PC-3 (cell line): ENCODE results near the gene ROBO2. TPM values are rescaled to one million over a fixed set of nuclear protein-coding genes. Genes with fewer than 3 reads are reported as not detected.

Source experiments
- ATAC-seq: fragments of 200-7000 bp; cut with Tn5 transposase; 2 replicates; pipeline ENCODE4 v1.9.1; 2020; ENCODE audit warnings: mild to moderate bottlenecking, moderate library complexity
- BruUV-seq: library from RNA; stranded (reverse); fragments of 400-500 nt; replicated peaks from 2 replicates; lab custom pipeline; 2021; lab: Mats Ljungman, UMichigan
- CTCF ChIA-PET: fragments of 300-600 bp; sonication (Branson Sonifier 250); formaldehyde crosslinking; loops from one replicate; lab custom pipeline; 2022; ENCODE audit warnings: antibody characterized with exemption; lab: Charles Lee
- POLR2A ChIA-PET: fragments of 300-600 bp; sonication (Branson Sonifier 250); formaldehyde crosslinking; loops from one replicate; lab custom pipeline; 2022; ENCODE audit warnings: antibody characterized with exemption; ENCODE audit not compliant: unreplicated experiment; lab: Charles Lee
- DNase-seq: peaks from one replicate; pipeline ENCODE4 v3.0.0-alpha.2; 2015
- H2AFZ ChIP-seq: fragments of 300-600 bp; sonication (generic); 2 replicates; pipeline ENCODE4 v1.6.0; 2016; ENCODE audit warnings: antibody characterized with exemption, low read length
- H3F3A ChIP-seq: fragments of 300-600 bp; sonication (generic); one replicate; pipeline ENCODE4 v1.6.0; 2017; ENCODE audit warnings: antibody characterized with exemption, low read length, control low read depth, mild to moderate bottlenecking; ENCODE audit not compliant: unreplicated experiment
- H3K27ac ChIP-seq: fragments of 300-600 bp; sonication (generic); 2 replicates; pipeline ENCODE4 v1.5.1; 2016; ENCODE audit warnings: mild to moderate bottlenecking, low read length
- H3K27me3 ChIP-seq: fragments of 300-600 bp; sonication (generic); 2 replicates; pipeline ENCODE4 v1.6.1; 2016; ENCODE audit warnings: low read length, mixed read lengths
- H3K36me3 ChIP-seq: fragments of 300-600 bp; sonication (generic); 2 replicates; pipeline ENCODE4 v1.6.1; 2016; ENCODE audit warnings: low read depth, mixed run types, low read length, mixed read lengths
- H3K4me1 ChIP-seq: fragments of 300-600 bp; sonication (generic); 2 replicates; pipeline ENCODE4 v1.5.1; 2016; ENCODE audit warnings: low read length; ENCODE audit not compliant: insufficient read depth
- H3K4me2 ChIP-seq: fragments of 300-600 bp; sonication (generic); 2 replicates; pipeline ENCODE4 v1.6.0; 2016; ENCODE audit warnings: low read length
- H3K4me3 ChIP-seq: fragments of 300-600 bp; sonication (generic); 2 replicates; pipeline ENCODE4 v1.5.1; 2016; ENCODE audit warnings: mild to moderate bottlenecking, low read length, mixed read lengths
- H3K79me2 ChIP-seq: fragments of 300-600 bp; sonication (generic); 2 replicates; pipeline ENCODE4 v1.6.1; 2017; ENCODE audit warnings: low read length, mixed read lengths
- H3K9ac ChIP-seq: fragments of 300-600 bp; sonication (generic); 2 replicates; pipeline ENCODE4 v1.6.0; 2016; ENCODE audit warnings: mild to moderate bottlenecking, low read length
- H3K9me2 ChIP-seq: fragments of 300-600 bp; sonication (generic); replicated peaks from 2 replicates; pipeline ENCODE4 v1.6.1; 2016; ENCODE audit warnings: mixed run types, low read length, mixed read lengths
- H3K9me3 ChIP-seq: fragments of 300-600 bp; sonication (generic); 2 replicates; pipeline ENCODE4 v1.6.1; 2016; ENCODE audit warnings: low read length, mixed read lengths
- H4K20me1 ChIP-seq: fragments of 300-600 bp; sonication (generic); 2 replicates; pipeline ENCODE4 v1.6.1; 2016; ENCODE audit warnings: low read length, mixed read lengths
- EZH2 ChIP-seq: fragments of 300-600 bp; sonication (generic); IDR thresholded peaks from one replicate; pipeline ENCODE4 v1.6.1; 2017; ENCODE audit warnings: antibody characterized with exemption, mild to moderate bottlenecking, low read length; ENCODE audit not compliant: unreplicated experiment
- EZH2phosphoT487 ChIP-seq: fragments of 300-600 bp; sonication (generic); IDR thresholded peaks from 2 replicates; pipeline ENCODE4 v1.6.1; 2018; ENCODE audit warnings: mild to moderate bottlenecking, antibody characterized with exemption, low read length, borderline replicate concordance
- intact Hi-C: fragments of 100-400 bp; cut with micrococcal nuclease; formaldehyde crosslinking; loops from 2 replicates; pipeline ENCODE4 v1.9.0; 2023
- total RNA-seq: library from RNA; depleted of rRNA; stranded (reverse); fragments of >200 nt; gene quantifications from 2 replicates; pipeline ENCODE4 v1.2.3, GENCODE V29; 2014
- TF ChIP-seq, protein P1 (sequence below): fragments of 300-600 bp; sonication (generic); conservative IDR thresholded peaks from 2 replicates; pipeline ENCODE4 v1.5.1; 2017; ENCODE audit warnings: antibody characterized with exemption, low read depth, mild to moderate bottlenecking, low read length

Gene ROBO2
- total RNA-seq, 1 experiment from 2014 or later: not detected

DNA sequence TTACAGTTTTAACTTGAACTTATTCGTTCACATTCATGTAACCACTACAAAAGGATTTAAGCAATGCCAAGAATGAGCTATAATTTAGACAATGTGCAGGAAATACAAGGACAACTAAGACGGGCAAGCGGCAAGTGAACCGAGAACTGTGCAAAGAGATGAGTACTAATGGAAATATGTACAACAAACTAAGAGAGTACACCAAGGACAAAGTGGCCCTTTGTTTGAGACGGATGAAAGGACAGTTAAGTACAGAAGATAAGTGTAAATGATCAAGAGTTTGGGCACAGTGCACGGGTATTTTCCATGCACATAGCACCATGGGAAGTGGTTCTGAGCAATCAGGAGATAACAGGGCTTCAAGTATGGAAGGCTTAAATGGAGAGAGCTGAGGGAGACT, 281.7 kb downstream of the ROBO2 start:
- peak overlapping the region; percentile 73 for H2AFZ ChIP-seq
- no TSS peak for BruUV-seq
- DNase-seq (peak; percentile 52), ATAC-seq (peak; percentile 70)
- no peak overlapping the region for H3K9ac ChIP-seq
- intact Hi-C loops: loop anchor here (10.0 kb wide), 2 partner anchors 753 to 883 kb away; no protein-coding TSS in a partner anchor
- H3K27me3 ChIP-seq: peaks cover 18% of the 10 kb centered on the region
- no peak overlapping the region for H3K27ac ChIP-seq
- no peaks in the 10 kb centered on the region for H3K9me2 ChIP-seq
- TF ChIP-seq EZH2 (no peak), EZH2phosphoT487 (no peak)
- TF ChIP-seq, protein P1, sequence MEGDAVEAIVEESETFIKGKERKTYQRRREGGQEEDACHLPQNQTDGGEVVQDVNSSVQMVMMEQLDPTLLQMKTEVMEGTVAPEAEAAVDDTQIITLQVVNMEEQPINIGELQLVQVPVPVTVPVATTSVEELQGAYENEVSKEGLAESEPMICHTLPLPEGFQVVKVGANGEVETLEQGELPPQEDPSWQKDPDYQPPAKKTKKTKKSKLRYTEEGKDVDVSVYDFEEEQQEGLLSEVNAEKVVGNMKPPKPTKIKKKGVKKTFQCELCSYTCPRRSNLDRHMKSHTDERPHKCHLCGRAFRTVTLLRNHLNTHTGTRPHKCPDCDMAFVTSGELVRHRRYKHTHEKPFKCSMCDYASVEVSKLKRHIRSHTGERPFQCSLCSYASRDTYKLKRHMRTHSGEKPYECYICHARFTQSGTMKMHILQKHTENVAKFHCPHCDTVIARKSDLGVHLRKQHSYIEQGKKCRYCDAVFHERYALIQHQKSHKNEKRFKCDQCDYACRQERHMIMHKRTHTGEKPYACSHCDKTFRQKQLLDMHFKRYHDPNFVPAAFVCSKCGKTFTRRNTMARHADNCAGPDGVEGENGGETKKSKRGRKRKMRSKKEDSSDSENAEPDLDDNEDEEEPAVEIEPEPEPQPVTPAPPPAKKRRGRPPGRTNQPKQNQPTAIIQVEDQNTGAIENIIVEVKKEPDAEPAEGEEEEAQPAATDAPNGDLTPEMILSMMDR: no peak
- no peaks in the 10 kb centered on the region for H3K79me2 ChIP-seq
- H3K4me1 ChIP-seq: peaks cover 11% of the 10 kb centered on the region
- no peaks in the 10 kb centered on the region for H3K36me3 ChIP-seq
- H3K9me3 ChIP-seq: no peaks in the 10 kb centered on the region
- POLR2A ChIA-PET: interaction anchor here (0.5 kb wide), 1 partner anchor 1321 kb away, joined by 3 read pairs; no protein-coding TSS in a partner anchor
- peaks cover 5% of the 10 kb centered on the region for H3F3A ChIP-seq
- no peaks in the 10 kb centered on the region for H4K20me1 ChIP-seq
- no peak overlapping the region for H3K4me3 ChIP-seq
- CTCF ChIA-PET: no interaction called here
- peak overlapping the region; percentile 16; the same call in 1 of the 2 replicates for H3K4me2 ChIP-seq

DNA sequence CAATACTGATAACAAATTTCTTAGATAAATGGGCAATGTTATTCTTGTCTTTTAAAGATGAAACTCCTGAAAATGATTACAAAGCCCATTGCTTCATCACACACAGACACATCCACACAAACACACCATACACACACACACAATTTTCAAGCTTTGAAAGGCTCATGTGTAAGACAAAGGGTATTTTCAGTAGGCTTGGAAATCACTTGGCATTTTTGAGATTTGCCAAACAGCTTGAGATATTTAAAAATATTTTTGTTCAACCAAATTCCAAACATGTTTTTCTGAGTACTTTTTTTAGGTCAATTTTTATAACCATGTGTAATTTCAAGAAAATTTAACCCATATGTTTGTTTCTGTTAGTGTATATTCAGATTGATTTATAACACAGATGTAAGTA, 283.7 kb downstream of the ROBO2 start:
- H2AFZ ChIP-seq: no peak overlapping the region

DNA sequence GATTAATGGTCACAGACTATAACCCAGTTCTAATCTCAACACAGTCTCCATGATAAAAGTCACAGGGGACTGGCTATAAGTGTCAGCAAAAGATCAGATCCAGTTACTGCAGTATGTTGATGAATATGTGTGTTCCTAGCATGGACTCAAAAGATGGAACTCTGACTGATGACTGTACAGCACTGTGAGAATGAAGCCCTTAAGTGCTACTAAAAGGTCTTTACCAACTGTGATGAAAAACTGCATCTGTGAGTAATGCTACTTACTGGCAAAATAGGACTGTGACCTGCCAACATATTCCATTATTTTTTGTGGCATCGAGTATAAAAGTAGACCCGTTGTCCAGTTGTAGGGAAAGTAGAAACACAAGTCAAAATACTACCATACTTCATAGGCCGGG, 284.2 kb downstream of the ROBO2 start:
- Histone ChIP-seq H3K4me1 (peaks cover 11% of the 10 kb centered on the region), H3K36me3 (no peaks in the 10 kb centered on the region), H3K9me3 (no peaks in the 10 kb centered on the region), H3K9me2 (no peaks in the 10 kb centered on the region), H3K4me3 (no peak overlapping the region), H3K79me2 (no peaks in the 10 kb centered on the region), H3K9ac (no peak overlapping the region), H2AFZ (no peak overlapping the region), H3F3A (peaks cover 5% of the 10 kb centered on the region), H3K27me3 (peaks cover 40% of the 10 kb centered on the region), H4K20me1 (no peaks in the 10 kb centered on the region), H3K4me2 (no peak overlapping the region), H3K27ac (no peak overlapping the region)
- TF ChIP-seq, protein P1: no peak
- TF ChIP-seq EZH2phosphoT487 (no peak), EZH2 (no peak)
- intact Hi-C loops: loop anchor here (10.0 kb wide), 2 partner anchors 751 to 881 kb away; no protein-coding TSS in a partner anchor
- ATAC-seq: no peak
- POLR2A ChIA-PET: no interaction called here
- CTCF ChIA-PET: no interaction called here
- no TSS peak for BruUV-seq
- no peak for DNase-seq

More for the DNA sequence above, 283.7 kb downstream of the ROBO2 start:
- BruUV-seq: no TSS peak
- ATAC-seq (no peak), DNase-seq (no peak)
- peaks cover 11% of the 10 kb centered on the region for H3K4me1 ChIP-seq
- no peaks in the 10 kb centered on the region for H4K20me1 ChIP-seq
- no peak overlapping the region for H3K4me2 ChIP-seq
- H3K9ac ChIP-seq: no peak overlapping the region
- H3K36me3 ChIP-seq: no peaks in the 10 kb centered on the region
- H3K79me2 ChIP-seq: no peaks in the 10 kb centered on the region
- intact Hi-C loops: loop anchor here (10.0 kb wide), 2 partner anchors 751 to 881 kb away; no protein-coding TSS in a partner anchor
- peaks cover 36% of the 10 kb centered on the region for H3K27me3 ChIP-seq
- POLR2A ChIA-PET: no interaction called here
- TF ChIP-seq EZH2phosphoT487: no peak
- no peak for TF ChIP-seq EZH2
- TF ChIP-seq, protein P1: no peak
- H3K27ac ChIP-seq: no peak overlapping the region
- CTCF ChIA-PET: no interaction called here
- H3K4me3 ChIP-seq: no peak overlapping the region
- H3F3A ChIP-seq: peaks cover 5% of the 10 kb centered on the region
- H3K9me3 ChIP-seq: no peaks in the 10 kb centered on the region
- no peaks in the 10 kb centered on the region for H3K9me2 ChIP-seq
